GM18526 (cell line): ENCODE measurements around the gene ADM2.

Source experiments
- POLR2A ChIP-seq: IDR thresholded peaks from 3 replicates; pipeline ENCODE4 v1.6.1; 2011; ENCODE audit not compliant: insufficient read length; ENCODE audit errors: extremely low read depth

Gene ADM2

DNA sequence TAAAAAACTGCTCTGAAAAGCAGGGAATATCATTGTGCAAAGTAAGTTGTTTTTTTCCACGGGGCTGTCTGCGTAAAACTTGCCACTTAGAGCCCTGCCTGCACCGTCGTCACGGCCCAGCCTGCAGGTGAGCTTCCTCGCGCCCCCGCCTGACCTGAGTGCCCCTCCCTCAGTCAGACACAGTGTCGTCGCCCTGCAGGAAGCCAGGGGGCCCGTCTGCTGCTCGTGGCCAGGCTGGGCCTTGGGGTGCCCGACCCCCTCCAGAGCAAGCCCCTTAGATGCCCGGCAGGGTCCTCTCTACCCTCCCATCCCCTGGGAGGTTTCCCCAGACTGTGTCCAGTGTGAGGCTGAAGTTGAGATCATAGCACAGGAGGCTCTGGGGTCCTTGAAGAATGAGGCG lies 38.1 kb upstream of the ADM2 start:
- no peak for TF ChIP-seq POLR2A

DNA sequence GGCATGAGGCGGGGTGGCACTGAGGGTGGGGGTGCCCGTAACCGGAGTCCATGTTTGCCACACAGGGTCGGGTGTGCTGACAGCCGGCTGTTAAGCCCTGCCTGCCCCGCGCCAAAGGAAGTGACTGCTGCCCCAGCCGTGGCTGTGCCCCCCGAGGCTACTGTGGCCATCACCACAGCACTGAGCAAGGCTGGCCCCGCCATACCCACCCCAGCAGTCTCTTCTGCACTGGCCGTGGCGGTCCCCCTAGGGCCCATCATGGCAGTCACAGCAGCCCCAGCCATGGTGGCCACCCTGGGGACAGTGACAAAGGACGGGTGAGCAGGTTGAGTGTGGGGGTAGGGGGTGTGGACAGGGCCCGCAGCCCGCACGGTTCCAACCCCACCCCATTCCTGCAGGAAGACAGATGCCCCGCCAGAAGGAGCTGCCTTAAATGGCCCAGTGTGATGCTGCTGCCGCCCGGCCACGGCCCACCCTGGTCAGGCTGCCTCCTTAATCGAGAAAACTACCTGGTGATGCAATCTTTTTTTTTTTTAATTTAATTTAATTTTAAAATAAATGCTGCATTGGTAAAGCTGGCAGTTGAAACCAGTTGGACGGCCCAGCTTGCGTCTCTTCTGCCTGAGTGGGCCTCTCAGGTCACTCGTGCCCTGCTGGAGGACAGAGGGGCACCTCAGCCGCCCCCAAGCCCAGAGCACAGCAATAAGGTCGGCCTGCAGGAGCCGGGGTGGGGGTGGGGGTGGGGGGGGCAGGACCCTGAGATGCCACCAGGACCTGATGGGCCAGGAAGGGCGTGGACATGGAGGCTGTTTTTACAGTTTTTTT lies 37.3 kb upstream of the ADM2 start:
- peak; percentile 1 for TF ChIP-seq POLR2A

DNA sequence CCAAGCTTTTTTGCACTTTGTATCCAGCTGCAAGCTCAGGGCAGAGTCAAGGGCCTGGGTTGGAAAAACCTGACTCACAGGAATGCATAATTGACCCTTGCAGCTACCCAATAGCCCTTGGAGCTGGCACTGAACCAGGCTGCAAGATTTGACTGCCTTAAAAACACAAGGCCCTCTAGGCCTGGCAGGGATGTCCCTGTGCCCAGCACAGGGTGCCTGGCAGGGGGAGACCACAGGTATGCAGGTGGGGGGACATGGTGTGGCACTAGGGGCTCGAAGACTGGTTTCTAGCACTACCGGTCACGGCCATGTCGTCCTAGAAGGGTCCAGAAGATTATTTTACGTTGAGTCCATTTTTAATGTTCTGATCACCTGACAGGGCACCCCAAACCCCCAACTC lies 36.7 kb upstream of the ADM2 start:
- TF ChIP-seq POLR2A = no peak

DNA sequence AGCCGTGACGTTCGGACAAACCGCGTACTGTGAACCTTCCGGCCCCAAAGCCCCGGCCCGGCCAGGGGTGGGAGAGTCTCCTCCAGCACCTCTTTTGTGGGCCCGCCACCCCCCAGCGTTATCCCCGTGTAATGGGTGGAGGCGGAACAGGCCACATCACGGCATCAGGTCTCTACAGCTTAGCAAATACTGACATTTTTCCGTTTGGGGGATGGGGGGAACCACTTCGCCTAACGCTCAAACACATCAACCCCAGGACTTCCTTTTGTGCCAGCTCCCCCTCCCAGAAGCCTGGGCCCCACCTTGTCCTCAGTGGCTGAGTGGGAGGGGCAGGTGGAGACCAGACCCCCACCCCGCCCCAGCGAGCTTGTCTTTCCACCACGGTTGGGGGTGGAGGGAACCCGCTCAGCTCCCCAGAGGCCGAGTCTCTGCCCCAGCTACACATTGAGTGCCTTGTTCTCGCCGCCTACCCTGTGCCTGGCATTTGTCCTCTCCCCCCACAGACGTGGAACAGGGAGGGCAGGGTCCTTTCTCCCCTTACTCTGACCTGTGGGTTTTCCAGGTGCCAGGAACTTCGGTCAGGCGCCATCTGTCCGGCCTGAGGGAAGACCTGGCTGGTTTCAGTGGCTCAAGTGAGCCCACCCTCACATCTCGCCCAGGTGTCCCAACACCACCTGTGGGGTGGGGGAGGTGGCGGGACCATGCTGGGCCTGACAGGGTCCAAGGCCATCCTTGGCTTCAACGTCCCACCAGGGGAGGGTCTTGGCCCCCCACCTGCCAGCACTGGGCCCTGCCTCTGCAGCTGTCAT lies 36.1 kb upstream of the ADM2 start:
- no peak for TF ChIP-seq POLR2A

DNA sequence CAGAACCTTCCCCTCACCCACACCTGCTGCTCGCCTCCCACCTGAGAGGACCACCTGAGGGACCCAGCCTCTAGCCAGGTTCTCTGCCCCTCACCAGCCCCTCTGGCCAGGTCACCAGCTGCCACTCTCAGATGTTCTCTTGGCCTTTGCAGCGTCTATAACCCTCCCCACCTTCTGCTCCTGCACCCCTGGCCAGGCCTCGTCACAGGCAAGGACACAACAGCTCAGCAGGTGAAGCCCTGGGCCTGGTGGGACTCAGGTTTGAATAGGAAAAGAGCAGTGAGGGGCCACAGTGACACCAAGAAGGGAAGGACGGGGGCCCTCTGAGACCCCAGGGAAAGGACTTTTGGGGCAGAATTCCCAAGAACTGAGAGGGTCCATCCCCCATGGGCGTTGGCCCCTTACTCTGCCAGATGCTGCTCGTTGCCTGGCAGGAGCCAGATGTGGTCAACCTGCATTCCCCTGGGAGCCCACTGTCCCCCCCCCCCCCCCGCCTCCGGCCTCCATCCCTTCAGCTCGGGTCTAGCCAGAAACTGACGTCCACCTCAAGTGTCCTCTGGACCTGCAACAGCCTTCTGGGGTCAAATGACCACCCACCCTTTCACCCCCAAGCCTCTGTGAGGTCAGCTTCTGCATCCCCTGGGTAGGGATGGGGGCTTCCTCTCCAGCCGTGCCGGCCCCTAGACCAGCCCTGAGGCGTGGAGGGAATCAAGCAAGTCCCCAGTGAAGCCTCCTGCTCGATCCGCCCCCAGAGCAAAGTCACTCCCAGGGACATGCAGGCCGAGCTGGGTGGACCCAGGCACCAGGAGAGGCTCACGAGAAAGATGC lies 35.2 kb upstream of the ADM2 start:
- peak; percentile 1 for TF ChIP-seq POLR2A

DNA sequence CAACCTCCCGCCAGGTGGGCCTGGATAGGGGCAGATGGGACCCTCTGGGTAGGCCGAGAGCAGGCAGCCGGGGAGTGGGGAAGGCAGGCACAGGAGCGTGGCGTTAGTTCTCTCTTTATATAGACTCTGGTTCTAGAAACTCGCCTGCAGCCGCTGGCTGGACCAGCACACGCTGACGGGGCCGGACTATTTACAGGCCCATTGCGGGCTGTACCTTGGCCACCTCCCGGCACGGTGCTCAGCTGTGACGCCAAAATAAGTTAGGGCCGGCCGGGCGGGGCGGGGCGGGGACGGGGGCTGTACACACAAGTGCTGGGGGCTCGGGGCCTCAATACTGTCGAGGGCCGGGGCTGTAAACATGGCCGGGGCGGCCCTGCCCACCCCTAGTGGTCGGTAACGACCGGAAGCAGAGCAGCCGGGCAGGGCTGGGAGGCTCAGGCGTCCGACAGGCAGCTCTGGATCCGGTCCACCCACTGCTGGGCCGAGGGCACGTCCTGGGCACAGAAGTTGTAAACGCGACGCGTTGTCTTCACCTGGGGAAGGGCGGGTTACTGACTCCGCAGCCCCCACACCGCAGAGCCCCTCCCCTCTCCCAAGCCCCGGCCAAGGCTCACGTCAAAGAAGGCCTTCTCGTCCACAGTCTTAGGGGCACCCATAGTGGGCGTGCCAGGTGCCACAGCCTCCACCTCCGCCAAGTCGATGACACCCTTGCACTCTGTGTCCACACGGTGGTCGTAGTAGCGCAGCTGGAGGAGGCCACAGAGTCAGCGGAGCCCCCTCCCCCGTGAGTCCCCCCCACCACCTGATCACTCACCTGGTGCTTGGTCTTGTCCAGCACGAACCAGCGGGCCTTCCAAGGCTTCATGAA lies 34.4 kb upstream of the ADM2 start:
- no peak for TF ChIP-seq POLR2A

DNA sequence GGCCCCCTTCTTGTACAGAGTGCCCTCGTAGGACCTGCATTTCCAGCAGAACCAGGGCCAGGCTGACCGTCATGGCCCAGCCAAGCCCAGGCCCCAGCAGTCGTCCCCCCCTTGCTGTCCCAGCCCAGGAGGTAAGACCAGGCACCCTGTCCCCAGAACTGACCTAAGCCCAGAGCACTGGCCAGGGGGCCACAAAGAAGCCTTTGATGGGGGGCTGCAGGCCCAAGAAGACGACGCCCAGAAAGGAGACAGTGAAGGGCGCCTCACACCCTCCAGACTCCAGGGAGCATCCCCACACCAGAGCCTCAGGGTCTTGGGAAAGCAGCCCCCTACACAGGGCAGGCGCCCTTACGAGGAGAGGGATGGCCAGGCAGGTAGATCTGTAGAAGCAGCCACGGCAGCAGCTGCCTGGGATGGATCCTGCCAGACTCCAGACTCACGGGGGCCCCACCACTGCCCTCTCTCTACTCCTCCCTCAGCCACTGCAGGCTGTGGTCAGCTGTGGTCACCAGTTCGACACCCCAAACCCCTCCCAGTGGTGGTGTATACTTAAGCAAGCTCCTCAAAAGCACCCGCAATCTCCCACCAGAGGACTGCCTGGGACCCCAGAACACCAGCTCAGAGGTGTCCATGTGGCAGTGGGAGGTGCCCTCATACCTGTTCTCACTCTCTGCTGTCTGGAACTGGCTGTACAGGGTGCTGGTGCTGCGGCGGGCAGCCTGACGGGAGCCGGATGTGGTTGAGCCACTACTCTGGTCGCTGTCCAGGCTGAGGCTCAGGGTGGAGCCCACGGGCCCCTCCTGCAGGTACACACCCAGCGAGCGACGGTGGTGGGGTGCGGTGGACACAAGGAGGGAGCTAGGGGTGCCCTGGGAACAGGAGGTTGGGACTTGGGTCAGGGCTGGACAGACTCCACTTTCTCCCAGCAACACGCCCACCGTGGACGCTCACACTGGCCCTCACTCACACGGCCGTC lies 33.5 kb upstream of the ADM2 start:
- no peak for TF ChIP-seq POLR2A

DNA sequence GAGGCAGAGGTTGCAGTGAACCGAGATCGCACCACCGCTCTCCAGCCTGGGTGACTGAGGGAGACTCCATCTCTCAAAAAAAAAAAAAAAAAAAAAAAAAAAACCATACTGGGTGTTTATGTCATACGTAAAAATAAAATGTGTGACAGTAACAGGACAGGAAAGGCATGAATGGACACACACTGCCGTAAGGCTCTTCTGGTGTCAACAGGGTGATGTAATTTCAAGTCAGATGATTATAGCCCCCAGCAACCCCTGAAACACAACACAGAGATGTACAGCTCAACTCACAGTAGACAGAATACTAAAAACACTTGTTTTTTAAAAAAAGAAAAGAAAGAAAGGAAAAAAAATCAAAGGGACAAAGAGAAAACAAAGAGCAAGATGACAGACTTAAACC lies 28.7 kb upstream of the ADM2 start:
- no peak for TF ChIP-seq POLR2A

DNA sequence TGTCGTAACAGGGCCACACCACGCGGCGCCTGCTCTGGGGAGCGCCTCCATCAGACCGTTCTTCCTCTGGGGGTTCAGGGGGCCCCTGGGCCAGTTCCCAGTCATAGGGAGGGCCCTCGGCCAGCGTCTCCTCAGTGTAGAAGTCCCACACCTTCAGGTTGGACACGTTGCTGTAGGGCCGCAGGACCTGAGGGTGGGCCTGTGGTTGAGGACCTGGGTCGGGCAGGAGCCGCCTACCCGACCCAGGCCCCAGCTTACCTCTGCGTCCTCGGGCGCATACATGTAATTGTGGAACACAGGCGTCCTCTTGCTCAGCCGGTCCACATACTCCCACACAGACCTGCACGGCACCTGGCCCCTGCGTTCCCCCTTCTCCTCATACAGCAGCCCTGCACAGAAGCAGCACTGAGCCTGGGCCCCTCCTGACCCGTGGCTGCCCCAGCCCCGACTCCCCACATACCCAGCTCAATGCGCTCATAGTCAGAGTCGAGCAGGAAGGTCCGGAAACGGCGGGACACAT lies 26.7 kb upstream of the ADM2 start:
- TF ChIP-seq POLR2A = no peak

DNA sequence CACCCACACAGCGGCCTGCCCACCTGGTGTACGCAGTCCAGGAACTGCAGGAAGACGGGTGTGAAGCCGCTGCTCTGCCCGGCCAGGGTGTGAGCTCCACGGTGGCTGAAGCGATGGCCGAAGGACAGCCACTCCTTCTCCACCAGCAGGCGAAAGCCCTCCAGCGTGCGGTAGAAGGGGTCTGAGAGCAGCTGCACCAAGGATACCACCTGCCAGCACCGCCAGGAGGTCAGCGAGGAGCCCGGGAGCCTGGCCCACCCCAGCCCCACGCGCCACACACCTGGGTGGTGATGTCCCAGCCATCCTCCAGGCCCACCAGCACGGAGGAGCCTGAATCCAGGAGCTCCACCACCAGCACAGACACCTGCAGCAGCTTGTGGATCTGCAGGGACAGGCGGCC lies 26.1 kb upstream of the ADM2 start:
- no peak for TF ChIP-seq POLR2A

DNA sequence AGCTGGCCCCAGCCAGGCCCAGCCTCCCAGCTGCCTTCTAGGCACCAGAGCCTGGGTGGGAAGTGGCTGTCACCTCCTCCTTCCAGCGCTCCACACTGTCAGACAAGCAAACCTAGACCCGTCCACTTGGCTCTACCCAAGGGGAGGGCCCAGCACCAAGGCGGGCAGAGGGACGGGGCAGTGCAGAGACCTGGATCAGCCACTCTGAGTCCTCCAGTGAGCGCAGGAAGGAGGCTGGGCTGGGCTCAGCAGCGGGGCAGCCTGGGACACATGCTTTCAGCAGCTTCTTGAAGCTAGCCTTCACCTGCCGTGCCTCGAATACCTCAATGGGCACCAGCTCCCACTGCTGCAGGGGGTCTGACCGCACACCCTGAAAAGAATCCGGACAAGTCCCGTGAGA lies 25.3 kb upstream of the ADM2 start:
- TF ChIP-seq POLR2A = no peak

DNA sequence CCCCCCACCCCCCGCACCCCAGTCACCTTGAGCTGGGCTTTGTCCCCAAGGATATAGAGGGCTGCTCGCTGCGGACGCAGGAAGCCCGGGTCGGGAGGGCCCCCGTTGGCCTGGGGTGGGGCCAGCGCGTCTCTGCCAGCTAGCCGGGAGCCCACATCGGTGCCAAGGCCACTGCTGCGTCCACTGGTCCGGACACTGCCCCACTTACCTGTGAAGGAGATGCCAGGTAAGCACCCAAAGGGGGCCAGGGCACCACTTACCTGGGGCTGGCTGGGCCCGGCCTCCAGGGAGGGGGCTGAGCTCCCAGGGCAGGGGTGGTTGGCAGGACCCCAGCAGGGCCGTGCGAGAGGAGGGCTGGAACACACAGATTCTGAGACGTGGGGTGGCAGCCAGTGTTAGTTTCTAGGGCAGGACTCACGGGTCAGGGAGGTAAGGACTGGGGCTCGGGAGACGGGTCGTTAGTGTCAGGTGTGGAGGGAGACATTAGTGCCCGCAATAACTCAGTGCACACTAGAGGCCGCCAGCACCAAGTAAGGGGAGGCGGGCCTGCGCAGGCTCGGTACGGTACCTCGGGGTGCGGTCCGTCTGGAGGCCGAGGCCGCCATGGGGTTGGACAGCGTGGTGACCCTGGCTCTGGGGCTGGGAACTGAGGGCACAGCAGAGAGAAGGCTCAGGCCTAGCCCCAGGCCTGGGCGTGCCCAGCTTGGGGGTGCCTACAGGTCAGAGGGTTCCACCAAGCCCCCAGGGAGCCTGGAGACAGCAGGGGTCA lies 24.7 kb upstream of the ADM2 start:
- no peak for TF ChIP-seq POLR2A

DNA sequence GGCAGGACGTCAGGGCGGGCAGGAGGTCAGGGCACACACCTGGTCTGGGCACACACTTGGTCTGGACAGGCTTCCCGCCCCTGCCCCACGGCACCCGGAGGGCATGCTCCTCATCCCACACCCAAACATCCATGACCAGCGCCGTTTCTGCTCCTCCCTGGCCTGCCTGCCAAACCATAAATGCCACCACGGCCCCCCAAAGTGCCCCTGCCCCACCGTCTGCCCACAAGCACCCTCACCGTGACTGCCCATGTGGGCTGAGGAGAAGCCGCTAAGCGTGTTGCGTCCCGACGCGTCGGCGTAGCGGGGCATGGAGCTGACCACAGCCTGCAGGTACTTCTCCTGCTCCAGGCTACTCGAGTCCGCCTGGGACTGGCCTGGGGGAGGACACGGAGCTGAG lies 22.3 kb upstream of the ADM2 start:
- TF ChIP-seq POLR2A = no peak
